Stimulated activated CD4-positive, alpha-beta T cell treated with anti-CD3 and anti-CD28 coated beads, Interleukin-12 subunit alpha, Interleukin-12 subunit beta, amount 100 ng/mL, for 48 hours (primary cell): ENCODE data around the gene APBB2.
A peak's percentile ranks its signal among the peaks of the same experiment; 100 is the strongest.

Experiments used
- DNase-seq, 3 donors: peaks; one replicate each; pipeline ENCODE4 v3.0.0-alpha.2; 2020; ENCODE audit warnings: low read depth in 2 of 3, low spot score in 1 of 3

APBB2 gene

GRCh38 chr4:41214136-41214824, at the start of gene APBB2:
Gene APBB2 (minus strand): TSS chr4:41214542. CDS start chr4:41033254, 181,288 bp downstream.
- peak in 2 of 3 donors; percentile 34 to 46 for DNase-seq

- DNase-seq, result no peak
Measured at GRCh38 chr4:41262198-41262597, 47.9 kb upstream of the APBB2 start.

GRCh38 chr4:41260116-41260733, 45.9 kb upstream of the APBB2 start:
- DNase-seq, result no peak

GRCh38 chr4:41258783-41259182, 44.4 kb upstream of the APBB2 start:
- DNase-seq, result no peak

GRCh38 chr4:41257906-41258305, 43.6 kb upstream of the APBB2 start:
- no peak for DNase-seq

- no peak for DNase-seq
Measured at GRCh38 chr4:41257257-41257901, 43.0 kb upstream of the APBB2 start.

- no peak for DNase-seq
Measured at GRCh38 chr4:41256740-41257256, 42.5 kb upstream of the APBB2 start, which contains the start of gene UCHL1. Gene UCHL1 (plus strand): TSS chr4:41256928. CDS start chr4:41256977, 49 bp downstream.

GRCh38 chr4:41256131-41256739, 41.9 kb upstream of the APBB2 start:
- no peak for DNase-seq

- no peak for DNase-seq
Measured at GRCh38 chr4:41245983-41246382, 31.6 kb upstream of the APBB2 start.

- DNase-seq, result no peak
Measured at GRCh38 chr4:41241919-41242318, 27.6 kb upstream of the APBB2 start.

GRCh38 chr4:41236508-41236907, 22.2 kb upstream of the APBB2 start:
- DNase-seq, result no peak

- DNase-seq, result no peak
Measured at GRCh38 chr4:41236032-41236431, 21.7 kb upstream of the APBB2 start.

GRCh38 chr4:41232856-41233255, 18.5 kb upstream of the APBB2 start:
- DNase-seq, result no peak

GRCh38 chr4:41232406-41232805, 18.1 kb upstream of the APBB2 start:
- DNase-seq, result no peak

- DNase-seq, result no peak
Measured at GRCh38 chr4:41227902-41228301, 13.6 kb upstream of the APBB2 start.

GRCh38 chr4:41221850-41222645, 7.7 kb upstream of the APBB2 start:
- DNase-seq, result no peak

GRCh38 chr4:41219421-41219950, 5.1 kb upstream of the APBB2 start:
- DNase-seq, result no peak

- no peak for DNase-seq
Measured at GRCh38 chr4:41218703-41219102, 4.4 kb upstream of the APBB2 start.

GRCh38 chr4:41217374-41217773, 3.0 kb upstream of the APBB2 start:
- DNase-seq, result no peak

- no peak for DNase-seq
Measured at GRCh38 chr4:41217020-41217333, 2.6 kb upstream of the APBB2 start.
